Prostate gland (tissue), 2 donors: ENCODE data around the gene GRAMD1A. TPM values are rescaled to one million over a fixed set of nuclear protein-coding genes. Genes with fewer than 3 reads are reported as not detected.
"Not testable (repeated sequence)": the region's sequence is repeated elsewhere in the genome, so short reads cannot be mapped to it uniquely, and the experiment has no call there.

Experiments used
- DNase-seq: peaks from one replicate; pipeline ENCODE4 v3.0.0-alpha.2; 2019; ENCODE audit warnings: low spot score
- H3K27ac ChIP-seq, 2 donors: fragments of 200-600 bp; sonication (generic); 2 replicates each; pipeline ENCODE4 v1.5.1; 2017 to 2019
- H3K27me3 ChIP-seq: fragments of 200-600 bp; sonication (generic); replicated peaks from 2 replicates; pipeline ENCODE4 v1.5.1; 2019; ENCODE audit not compliant: insufficient read depth
- H3K36me3 ChIP-seq, 2 donors: fragments of 200-600 bp; sonication (generic); 1 replicate in 1 of 2; 2 replicates in 1 of 2; pipeline versions ENCODE4 v1.5.1 to v1.8.1; 2017 to 2019
- H3K4me1 ChIP-seq: fragments of 200-600 bp; sonication (generic); replicated peaks from 2 replicates; pipeline ENCODE4 v1.5.1; 2019
- H3K4me3 ChIP-seq, 2 donors: fragments of 200-600 bp; sonication (generic); 2 replicates each; pipeline ENCODE4 v1.5.1; 2017 to 2019
- H3K9me3 ChIP-seq: fragments of 200-600 bp; sonication (generic); 2 replicates; pipeline ENCODE4 v1.5.1; 2017
- POLR2A ChIP-seq: fragments of 450-650 bp; IDR thresholded peaks from one replicate; pipeline ENCODE4 v1.6.1; 2016; ENCODE audit warnings: antibody characterized with exemption, mild to moderate bottlenecking
- POLR2AphosphoS5 ChIP-seq: sonication (generic); formaldehyde crosslinking; IDR thresholded peaks from one replicate; pipeline ENCODE4 v1.6.1; 2017; ENCODE audit warnings: antibody characterized with exemption
- WGBS: methylation state at CpG from one replicate; pipeline ENCODE4 v1.1.5; 2018; 5-methylcytosine and 5-hydroxymethylcytosine counted together
- intact Hi-C: fragments of 100-400 bp; cut with DNase I; formaldehyde crosslinking; loops from one replicate; pipeline ENCODE4 v1.14.2; 2022
- total RNA-seq, 2 donors: library from RNA; depleted of rRNA; stranded (reverse); fragments of >200 nt; gene quantifications; one replicate each; pipeline ENCODE4 v1.1.0, GENCODE V29; 2016
- TF ChIP-seq, protein P1 (sequence below), 4 experiments: fragments of 200-600 bp in 2 of 4; fragments of 450-650 bp in 2 of 4; sonication (generic) in 2 of 4; IDR thresholded peaks; 1 replicate in 3 of 4; 2 replicates in 1 of 4; pipeline ENCODE4 v1.5.1; 2016 to 2019; ENCODE audit warnings: antibody characterized with exemption in 4 of 4, mild to moderate bottlenecking in 2 of 4, moderate library complexity in 2 of 4

GRAMD1A gene
- total RNA-seq, 2 donors from 2014 or later: 32.2 to 120 TPM

DNA sequence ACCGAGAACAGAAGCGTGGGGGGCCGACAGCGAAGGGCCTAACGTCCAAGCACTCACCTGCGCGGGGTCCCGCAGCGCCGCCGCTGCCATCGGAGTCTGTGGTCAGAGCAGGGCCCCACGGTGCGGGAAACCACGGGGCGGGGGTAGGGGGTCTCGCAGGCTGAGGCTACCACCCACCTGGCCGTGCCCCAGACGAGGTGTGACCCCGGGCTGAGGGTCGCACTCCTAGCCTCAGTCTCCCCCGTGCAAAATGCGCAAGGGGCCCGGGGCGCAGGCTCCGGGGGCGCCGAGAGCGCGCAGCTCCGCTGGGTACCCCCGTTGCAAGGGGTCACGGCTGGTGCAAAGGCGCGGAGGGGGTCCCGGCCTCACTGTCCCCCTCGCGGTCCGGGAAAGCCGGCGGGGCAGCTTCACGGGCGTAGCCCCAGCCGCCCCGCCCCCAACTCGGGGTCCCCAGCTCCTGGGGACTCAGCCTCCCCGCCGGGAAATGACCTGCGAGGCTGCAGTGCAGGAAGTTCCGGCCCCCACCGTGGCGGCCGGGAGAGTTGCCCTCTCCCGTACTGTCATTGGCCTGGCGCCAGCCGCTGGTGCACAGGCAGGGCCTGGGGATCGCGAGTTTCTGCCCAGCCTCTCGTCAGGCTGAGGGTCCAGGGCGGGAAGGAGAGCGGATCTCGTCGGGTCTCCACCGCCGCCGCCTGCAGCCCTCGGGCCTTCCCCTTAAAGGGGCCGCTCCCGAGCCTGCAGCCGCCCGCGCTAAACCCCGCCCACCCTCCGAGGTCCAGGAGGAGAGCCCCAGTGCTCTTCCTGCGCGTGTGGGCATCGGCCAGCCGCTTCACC is 36.3 kb upstream of the GRAMD1A start, which contains the start of gene ZNF792:
Gene ZNF792 (minus strand): TSS at position 657 of the 834 bp plus-strand sequence. CDS start 567 bp downstream, at position 90.
- no peaks in the 10 kb centered on the region for H3K4me1 ChIP-seq
- peak within 1 kb of the TSS; percentile 77 to 82 for H3K4me3 ChIP-seq
- intact Hi-C loops: no loop called here
- peak within 1 kb of the TSS; percentile 36 to 41 for H3K27ac ChIP-seq
- H3K27me3 ChIP-seq: no peaks in the 10 kb centered on the region
- WGBS: under 1% methylated on average over 46 of the region's 78 CpGs
- H3K36me3 ChIP-seq: peaks cover 10 to 17% of the 10 kb centered on the region in 2 donors
- TF ChIP-seq POLR2A: no peak
- TF ChIP-seq, protein P1, sequence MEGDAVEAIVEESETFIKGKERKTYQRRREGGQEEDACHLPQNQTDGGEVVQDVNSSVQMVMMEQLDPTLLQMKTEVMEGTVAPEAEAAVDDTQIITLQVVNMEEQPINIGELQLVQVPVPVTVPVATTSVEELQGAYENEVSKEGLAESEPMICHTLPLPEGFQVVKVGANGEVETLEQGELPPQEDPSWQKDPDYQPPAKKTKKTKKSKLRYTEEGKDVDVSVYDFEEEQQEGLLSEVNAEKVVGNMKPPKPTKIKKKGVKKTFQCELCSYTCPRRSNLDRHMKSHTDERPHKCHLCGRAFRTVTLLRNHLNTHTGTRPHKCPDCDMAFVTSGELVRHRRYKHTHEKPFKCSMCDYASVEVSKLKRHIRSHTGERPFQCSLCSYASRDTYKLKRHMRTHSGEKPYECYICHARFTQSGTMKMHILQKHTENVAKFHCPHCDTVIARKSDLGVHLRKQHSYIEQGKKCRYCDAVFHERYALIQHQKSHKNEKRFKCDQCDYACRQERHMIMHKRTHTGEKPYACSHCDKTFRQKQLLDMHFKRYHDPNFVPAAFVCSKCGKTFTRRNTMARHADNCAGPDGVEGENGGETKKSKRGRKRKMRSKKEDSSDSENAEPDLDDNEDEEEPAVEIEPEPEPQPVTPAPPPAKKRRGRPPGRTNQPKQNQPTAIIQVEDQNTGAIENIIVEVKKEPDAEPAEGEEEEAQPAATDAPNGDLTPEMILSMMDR (IDR thresholded peaks at IDR 0.05): no peak
- TF ChIP-seq POLR2AphosphoS5: no peak
- DNase-seq: peak; percentile 32
- peaks cover 4% of the 10 kb centered on the region for H3K9me3 ChIP-seq

DNA sequence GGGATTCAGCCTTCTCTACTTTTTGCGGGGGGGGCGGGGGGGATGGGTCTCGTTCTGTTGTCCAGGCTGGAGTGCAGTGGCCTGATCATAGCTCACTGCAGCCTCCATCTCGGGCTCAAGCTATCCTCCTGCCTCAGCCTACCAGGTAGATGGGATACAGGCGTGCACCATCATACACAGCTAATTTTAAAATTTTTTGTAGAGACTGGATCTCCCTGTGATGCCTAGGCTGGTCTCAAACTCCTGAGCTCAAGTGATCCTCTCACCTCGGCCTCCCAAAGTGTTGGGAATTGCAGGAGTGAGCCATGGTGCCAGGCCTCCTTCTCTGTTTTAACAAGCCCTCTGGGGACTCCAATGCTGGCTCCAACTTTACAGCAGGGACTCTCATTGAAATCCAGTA is 35.5 kb upstream of the GRAMD1A start:
- no peak overlapping the region for H3K27ac ChIP-seq
- H3K36me3 ChIP-seq: peaks cover 2 to 9% of the 10 kb centered on the region in 2 donors
- intact Hi-C loops: no loop called here
- WGBS: 55% methylated on average over 6 of the region's 6 CpGs
- no peaks in the 10 kb centered on the region for H3K9me3 ChIP-seq
- no peaks in the 10 kb centered on the region for H3K4me1 ChIP-seq
- H3K4me3 ChIP-seq: no peak overlapping the region
- no peaks in the 10 kb centered on the region for H3K27me3 ChIP-seq
- no peak for DNase-seq
- TF ChIP-seq POLR2AphosphoS5 (no peak), POLR2A (no peak)

DNA sequence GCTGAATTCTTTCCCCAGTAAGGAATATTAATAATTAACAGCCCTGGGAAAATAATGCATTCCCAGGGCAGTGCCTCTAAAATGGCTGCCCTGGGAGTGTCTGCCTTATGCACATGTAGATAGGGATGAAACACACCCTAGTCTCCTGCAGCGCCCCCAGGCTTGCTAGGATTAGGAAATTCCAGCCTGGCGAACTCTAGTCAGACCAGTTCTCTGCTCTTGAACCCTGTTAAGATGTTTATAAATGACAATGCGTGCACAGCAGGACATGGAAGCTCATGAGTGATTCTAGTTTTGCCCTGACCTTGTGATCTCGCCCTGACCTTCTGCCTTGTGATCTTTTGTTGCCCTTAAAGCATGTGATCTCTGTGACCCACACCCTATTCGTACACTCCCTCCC is 34.6 kb upstream of the GRAMD1A start:
- H3K36me3 ChIP-seq, H3K9me3 ChIP-seq, H3K4me3 ChIP-seq, H3K27ac ChIP-seq, H3K4me1 ChIP-seq, DNase-seq, intact Hi-C loops, H3K27me3 ChIP-seq: not testable (repeated sequence)
- WGBS: 78% methylated on average over 5 of the region's 5 CpGs

DNA sequence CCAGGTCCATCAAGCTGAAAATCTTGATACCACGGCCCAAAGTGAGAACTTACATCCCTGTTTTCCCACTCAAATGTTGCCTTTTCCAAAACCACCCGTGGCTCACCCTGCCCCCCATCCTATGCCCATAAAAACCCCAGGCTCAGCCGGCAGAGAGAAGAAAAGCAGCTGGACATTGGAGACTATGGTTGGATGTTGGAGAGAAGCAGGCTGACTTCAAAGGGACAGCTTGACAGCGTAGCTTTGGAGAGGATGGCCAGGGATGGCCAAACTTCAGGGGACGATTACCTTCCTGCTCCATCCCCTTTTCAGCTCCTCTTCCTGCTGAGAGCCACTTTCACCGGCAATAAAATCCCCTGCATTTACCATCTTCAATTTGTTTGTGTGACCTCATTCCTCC is 32.6 kb upstream of the GRAMD1A start:
- intact Hi-C loops: no loop called here
- no peaks in the 10 kb centered on the region for H3K36me3 ChIP-seq
- no peak overlapping the region for H3K4me3 ChIP-seq
- no peak overlapping the region for H3K27ac ChIP-seq
- no peak for DNase-seq
- H3K9me3 ChIP-seq: no peaks in the 10 kb centered on the region
- WGBS: 88% methylated on average over 6 of the region's 6 CpGs
- H3K4me1 ChIP-seq: no peaks in the 10 kb centered on the region
- no peak for TF ChIP-seq POLR2AphosphoS5
- no peak for TF ChIP-seq POLR2A
- TF ChIP-seq, protein P1 (IDR thresholded peaks at IDR 0.05): no peak
- H3K27me3 ChIP-seq: no peaks in the 10 kb centered on the region

DNA sequence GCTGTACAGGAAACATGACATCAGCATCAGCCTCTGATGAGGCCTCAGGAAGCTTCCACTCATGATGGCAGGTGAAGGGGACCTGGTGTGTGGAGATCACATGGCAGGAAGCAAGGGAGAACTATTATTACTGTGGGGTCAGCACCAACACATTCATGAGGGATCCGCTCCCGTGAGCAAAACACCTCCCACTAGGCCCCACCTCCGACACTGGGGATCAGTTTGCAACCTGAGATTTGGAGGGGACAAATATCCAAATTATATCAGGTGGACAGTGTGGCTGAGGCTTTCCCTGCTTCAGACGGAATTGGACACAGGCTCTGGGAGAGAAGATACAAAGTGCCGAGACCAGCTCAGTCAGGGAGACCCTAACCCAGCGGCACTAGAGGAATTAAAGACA is 30.4 kb upstream of the GRAMD1A start:
- 90% methylated on average over 6 of the region's 6 CpGs for WGBS
- H3K36me3 ChIP-seq: no peaks in the 10 kb centered on the region
- intact Hi-C loops: loop anchor here (10.0 kb wide), 1 partner anchor 115 kb away; no protein-coding TSS in a partner anchor
- no peak for DNase-seq
- no peak overlapping the region for H3K27ac ChIP-seq
- no peaks in the 10 kb centered on the region for H3K27me3 ChIP-seq
- H3K9me3 ChIP-seq: no peaks in the 10 kb centered on the region
- H3K4me3 ChIP-seq: no peak overlapping the region
- no peak for TF ChIP-seq POLR2A
- no peak for TF ChIP-seq POLR2AphosphoS5
- TF ChIP-seq, protein P1 (IDR thresholded peaks at IDR 0.05): no peak
- H3K4me1 ChIP-seq: no peaks in the 10 kb centered on the region

DNA sequence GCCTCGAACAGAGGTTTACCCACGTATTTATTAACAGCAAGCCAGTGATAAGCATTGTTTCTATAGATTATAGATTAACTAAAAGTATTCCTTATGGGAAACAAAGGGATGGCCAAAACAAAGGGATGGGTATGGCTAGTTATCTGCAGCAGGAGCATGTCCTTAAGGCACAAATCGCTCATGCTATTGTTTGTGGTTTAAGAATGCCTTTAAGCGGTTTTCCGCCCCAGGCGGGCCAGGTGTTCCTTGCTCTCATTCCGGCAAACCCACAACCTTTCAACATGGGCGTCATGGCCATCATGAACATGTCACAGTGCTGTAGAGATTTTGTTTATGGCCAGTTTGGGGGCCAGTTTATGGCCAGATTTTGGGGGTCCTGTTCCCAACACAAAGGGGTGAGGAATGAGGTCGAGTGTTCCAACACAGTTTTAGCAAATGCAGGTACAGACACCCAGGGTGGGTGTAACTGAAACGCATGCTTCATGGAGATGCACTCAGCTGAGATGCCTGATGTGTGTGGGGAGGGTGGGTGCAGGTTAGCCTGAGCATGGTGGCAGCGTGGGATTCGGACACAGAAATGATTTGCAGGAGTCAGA is 29.8 kb upstream of the GRAMD1A start:
- H3K9me3 ChIP-seq, H3K36me3 ChIP-seq, H3K27ac ChIP-seq, H3K27me3 ChIP-seq, H3K4me1 ChIP-seq, DNase-seq, H3K4me3 ChIP-seq: not testable (repeated sequence)
- 84% methylated on average over 12 of the region's 12 CpGs for WGBS
- intact Hi-C loops: loop anchor here (10.0 kb wide), 1 partner anchor 115 kb away; no protein-coding TSS in a partner anchor
